OCI-LY3 (cell line): ENCODE data around the gene RBBP4.

Source experiments
- H2AFZ ChIP-seq: fragments of 200-600, 300-600 bp; shearing (Covaris generic); 2 replicates; pipeline ENCODE4 v1.6.0; 2014; ENCODE audit warnings: antibody characterized with exemption, low read depth, low read length
- H3K27ac ChIP-seq: fragments of 200-600, 300-600 bp; sonication (generic); 2 replicates; pipeline ENCODE4 v1.5.1; 2014; ENCODE audit warnings: mild to moderate bottlenecking, low read length, moderate library complexity, mixed read lengths
- H3K27me3 ChIP-seq: fragments of 200-600, 300-600 bp; sonication (generic); 2 replicates; pipeline ENCODE4 v1.6.1; 2014; ENCODE audit warnings: low read depth, low read length, mixed read lengths
- H3K36me3 ChIP-seq: fragments of 200-600, 300-600 bp; sonication (generic); replicated peaks from 2 replicates; pipeline ENCODE3; 2014; ENCODE audit warnings: low read depth, low read length, mixed read lengths
- H3K4me1 ChIP-seq: fragments of 300-600, 200-600 bp; sonication (generic); 2 replicates; pipeline ENCODE4 v1.6.1; 2014; ENCODE audit warnings: low read length, mixed read lengths
- H3K4me2 ChIP-seq: fragments of 200-600, 300-600 bp; sonication (generic); 2 replicates; pipeline ENCODE4 v1.6.1; 2014; ENCODE audit warnings: low read length, mixed read lengths
- H3K4me3 ChIP-seq: fragments of 300-600, 200-600 bp; sonication (generic); 2 replicates; pipeline ENCODE4 v1.5.1; 2014; ENCODE audit warnings: antibody characterized with exemption, mild to moderate bottlenecking, low read length, moderate library complexity
- H3K79me2 ChIP-seq: fragments of 300-600, 200-600 bp; shearing (Covaris generic); 2 replicates; pipeline ENCODE4 v1.6.1; 2014; ENCODE audit warnings: mild to moderate bottlenecking, low read length, mixed read lengths
- H3K9ac ChIP-seq: fragments of 300-600, 200-600 bp; shearing (Covaris generic); 2 replicates; pipeline ENCODE4 v1.6.0; 2014; ENCODE audit warnings: mild to moderate bottlenecking, low read length, moderate library complexity
- H3K9me3 ChIP-seq: fragments of 200-600, 300-600 bp; shearing (Covaris generic); 2 replicates; pipeline ENCODE4 v1.6.1; 2014; ENCODE audit warnings: low read length, mixed read lengths; ENCODE audit not compliant: insufficient read depth
- H4K20me1 ChIP-seq: fragments of 200-600, 300-600 bp; sonication (generic); 2 replicates; pipeline ENCODE4 v1.6.1; 2016; ENCODE audit warnings: low read length, mixed read lengths; ENCODE audit not compliant: insufficient read depth
- EZH2phosphoT487 ChIP-seq: fragments of 200-600 bp; shearing (Covaris generic); IDR thresholded peaks from 2 replicates; pipeline ENCODE4 v1.6.1; 2018; ENCODE audit warnings: antibody characterized with exemption, mixed run types, low read depth
- TF ChIP-seq, protein P1 (sequence below): fragments of 200-600, 300-600 bp; sonication (generic); IDR thresholded peaks from 2 replicates; pipeline ENCODE4 v1.5.1; 2014; ENCODE audit warnings: antibody characterized with exemption, low read length, low read depth

RBBP4 gene

DNA sequence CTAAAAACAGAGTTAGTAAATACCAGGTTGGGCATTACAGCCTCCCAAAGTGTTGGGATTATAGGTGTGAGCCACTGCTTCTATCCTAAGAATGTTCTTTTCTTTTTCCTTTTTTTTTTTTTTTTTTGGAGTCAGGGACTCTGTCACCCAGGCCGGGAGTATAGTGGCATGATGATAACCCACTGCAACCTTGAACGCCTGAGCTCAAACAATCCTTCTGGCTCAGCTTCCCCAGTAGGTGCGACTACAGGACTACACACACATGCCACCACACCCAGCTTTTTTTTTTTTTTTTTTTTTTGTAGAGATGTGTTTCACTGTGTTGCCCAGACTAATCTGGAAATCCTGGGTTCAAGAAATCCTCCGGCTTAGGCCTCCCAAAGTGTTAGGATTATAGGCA is 6.6 kb upstream of the RBBP4 start:
- H3K79me2 ChIP-seq: peaks cover 55% of the 10 kb centered on the region
- no peaks in the 10 kb centered on the region for H3K36me3 ChIP-seq
- no peak overlapping the region for H3K27ac ChIP-seq
- H2AFZ ChIP-seq: no peak overlapping the region
- no peak overlapping the region for H3K9ac ChIP-seq
- no peaks in the 10 kb centered on the region for H3K27me3 ChIP-seq
- no peaks in the 10 kb centered on the region for H3K9me3 ChIP-seq
- TF ChIP-seq EZH2phosphoT487: no peak
- TF ChIP-seq, protein P1, sequence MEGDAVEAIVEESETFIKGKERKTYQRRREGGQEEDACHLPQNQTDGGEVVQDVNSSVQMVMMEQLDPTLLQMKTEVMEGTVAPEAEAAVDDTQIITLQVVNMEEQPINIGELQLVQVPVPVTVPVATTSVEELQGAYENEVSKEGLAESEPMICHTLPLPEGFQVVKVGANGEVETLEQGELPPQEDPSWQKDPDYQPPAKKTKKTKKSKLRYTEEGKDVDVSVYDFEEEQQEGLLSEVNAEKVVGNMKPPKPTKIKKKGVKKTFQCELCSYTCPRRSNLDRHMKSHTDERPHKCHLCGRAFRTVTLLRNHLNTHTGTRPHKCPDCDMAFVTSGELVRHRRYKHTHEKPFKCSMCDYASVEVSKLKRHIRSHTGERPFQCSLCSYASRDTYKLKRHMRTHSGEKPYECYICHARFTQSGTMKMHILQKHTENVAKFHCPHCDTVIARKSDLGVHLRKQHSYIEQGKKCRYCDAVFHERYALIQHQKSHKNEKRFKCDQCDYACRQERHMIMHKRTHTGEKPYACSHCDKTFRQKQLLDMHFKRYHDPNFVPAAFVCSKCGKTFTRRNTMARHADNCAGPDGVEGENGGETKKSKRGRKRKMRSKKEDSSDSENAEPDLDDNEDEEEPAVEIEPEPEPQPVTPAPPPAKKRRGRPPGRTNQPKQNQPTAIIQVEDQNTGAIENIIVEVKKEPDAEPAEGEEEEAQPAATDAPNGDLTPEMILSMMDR: no peak
- H3K4me3 ChIP-seq: no peak overlapping the region
- no peaks in the 10 kb centered on the region for H4K20me1 ChIP-seq
- H3K4me1 ChIP-seq: peaks cover 10% of the 10 kb centered on the region; the same call in 1 of the 2 replicates
- H3K4me2 ChIP-seq: no peak overlapping the region

DNA sequence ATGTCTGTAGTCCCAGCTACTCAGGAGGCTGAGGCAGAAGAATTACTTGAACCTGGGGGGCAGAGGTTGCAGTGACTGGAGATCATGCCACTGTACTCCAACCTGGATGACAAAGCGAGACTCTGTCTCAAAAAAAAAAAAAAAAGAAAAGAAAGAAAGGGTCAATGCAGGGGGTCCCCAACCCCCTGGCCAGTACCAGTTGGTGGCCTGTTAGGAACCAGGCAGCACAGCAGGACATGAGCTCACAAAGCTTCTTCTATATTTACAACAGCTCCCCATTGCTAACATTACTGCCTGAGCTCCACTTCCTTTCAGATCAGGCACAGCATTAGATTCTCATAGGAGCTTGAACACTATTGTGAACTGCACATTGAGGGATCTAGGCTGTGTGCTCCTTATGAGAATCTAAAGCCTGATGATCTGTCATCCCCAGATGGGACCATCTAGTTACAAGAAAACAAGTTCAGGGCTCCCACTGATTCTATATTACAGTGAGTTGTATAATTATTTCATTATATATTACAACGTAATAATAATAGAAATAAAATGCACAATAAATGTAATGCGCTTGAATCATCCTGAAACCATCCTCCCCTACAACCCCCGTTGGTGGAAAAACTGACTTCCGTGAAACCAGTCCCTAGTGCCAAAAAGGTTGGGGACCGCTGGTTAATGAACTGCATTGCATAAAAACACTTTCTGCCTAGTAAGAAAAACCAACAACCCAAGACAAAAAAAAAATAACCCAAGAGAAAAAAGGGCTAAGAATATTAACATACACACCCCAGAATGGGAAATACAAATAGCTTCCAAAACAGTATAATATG is 3.5 kb upstream of the RBBP4 start:
- Histone ChIP-seq H3K4me2 (peak overlapping the region; percentile 3; the same call in 1 of the 2 replicates), H3K36me3 (peaks cover 8% of the 10 kb centered on the region), H3K27ac (no peak overlapping the region), H3K9ac (no peak overlapping the region), H2AFZ (no peak overlapping the region), H3K79me2 (peaks cover 70% of the 10 kb centered on the region), H3K4me3 (no peak overlapping the region), H3K4me1 (peaks cover 16% of the 10 kb centered on the region), H4K20me1 (no peaks in the 10 kb centered on the region), H3K27me3 (no peaks in the 10 kb centered on the region), H3K9me3 (no peaks in the 10 kb centered on the region)
- TF ChIP-seq, protein P1: no peak
- no peak for TF ChIP-seq EZH2phosphoT487

DNA sequence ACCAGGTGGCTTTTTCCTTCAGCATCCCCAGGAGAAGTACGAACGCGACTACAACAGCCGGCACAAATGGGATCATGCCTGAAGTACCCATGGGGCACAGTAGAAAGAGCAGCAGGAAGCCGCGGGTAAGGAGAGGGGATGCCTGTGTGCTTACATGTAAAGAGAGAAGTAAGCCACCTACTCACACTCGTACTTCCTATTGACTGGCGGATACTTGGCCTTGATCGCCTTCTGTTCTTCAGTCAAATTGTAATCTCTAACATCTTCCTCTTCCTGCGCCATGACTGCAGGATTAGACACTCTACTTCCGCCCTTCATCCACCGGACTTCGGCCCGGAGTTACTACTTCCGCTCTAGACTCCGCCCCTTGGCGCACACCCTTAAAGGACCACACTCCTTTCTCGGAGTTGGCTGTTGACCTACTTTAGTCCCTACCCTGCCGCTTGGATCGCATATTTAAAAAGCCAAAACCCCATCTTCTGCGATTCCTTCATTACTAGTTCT is 708 bp upstream of the RBBP4 start, which contains the start of gene ZBTB8OS:
Gene ZBTB8OS, minus strand, starts transcription at position 303 of the 504 bp plus-strand sequence. Its CDS starts 21 bp downstream, at position 282.
- H3K36me3 ChIP-seq: peaks cover 25% of the 10 kb centered on the region
- peak within 1 kb of the TSS; percentile 100 for H3K9ac ChIP-seq
- TF ChIP-seq, protein P1: no peak
- TF ChIP-seq EZH2phosphoT487: no peak

DNA sequence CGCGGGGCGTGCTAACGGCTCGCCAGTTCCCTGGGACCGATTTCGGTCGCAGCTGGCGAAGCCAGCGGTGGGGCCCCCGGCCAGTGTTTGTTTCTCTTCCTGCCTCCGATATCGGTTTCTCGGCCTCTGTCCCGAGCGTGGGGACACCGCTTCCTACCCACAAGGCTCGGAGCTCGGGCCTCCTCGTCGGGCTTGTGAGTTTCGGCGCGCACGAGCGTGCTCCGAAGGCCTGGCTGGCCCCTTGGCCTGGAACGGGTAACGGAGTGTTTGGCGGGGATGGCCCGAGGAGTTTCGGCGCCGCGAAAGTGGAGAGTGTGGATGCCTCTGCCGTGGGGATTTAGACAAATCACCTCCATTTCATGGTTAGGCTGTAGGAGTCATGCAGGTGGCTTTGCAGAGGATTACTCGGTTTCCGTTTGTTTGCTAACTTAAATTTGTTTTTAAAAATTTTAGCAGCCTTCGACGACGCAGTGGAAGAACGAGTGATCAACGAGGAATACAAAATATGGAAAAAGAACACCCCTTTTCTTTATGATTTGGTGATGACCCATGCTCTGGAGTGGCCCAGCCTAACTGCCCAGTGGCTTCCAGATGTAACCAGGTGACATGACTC is 559 bp downstream of the RBBP4 start:
- Histone ChIP-seq H3K9me3 (no peaks in the 10 kb centered on the region), H2AFZ (no peak overlapping the region), H3K4me2 (peak overlapping the region; percentile 73), H3K4me3 (peak overlapping the region; percentile 82), H3K36me3 (peaks cover 31% of the 10 kb centered on the region), H4K20me1 (peaks cover 11% of the 10 kb centered on the region; the same call in 1 of the 2 replicates), H3K9ac (peak overlapping the region; percentile 91), H3K27ac (peak overlapping the region; percentile 74), H3K79me2 (peaks cover 84% of the 10 kb centered on the region), H3K4me1 (peaks cover 23% of the 10 kb centered on the region), H3K27me3 (no peaks in the 10 kb centered on the region)
- TF ChIP-seq EZH2phosphoT487: no peak
- TF ChIP-seq, protein P1: no peak

More for the DNA sequence above, 708 bp upstream of the RBBP4 start, which contains the start of gene ZBTB8OS:
- H2AFZ ChIP-seq: peak within 1 kb of the TSS; percentile 1; the same call in 1 of the 2 replicates
- H3K9me3 ChIP-seq: no peaks in the 10 kb centered on the region
- peaks cover 23% of the 10 kb centered on the region for H3K4me1 ChIP-seq
- peaks cover 5% of the 10 kb centered on the region; the same call in 1 of the 2 replicates for H4K20me1 ChIP-seq
- H3K4me2 ChIP-seq: peak within 1 kb of the TSS; percentile 94
- peak within 1 kb of the TSS; percentile 98 for H3K27ac ChIP-seq
- peaks cover 79% of the 10 kb centered on the region for H3K79me2 ChIP-seq
- H3K27me3 ChIP-seq: no peaks in the 10 kb centered on the region
- H3K4me3 ChIP-seq: peak within 1 kb of the TSS; percentile 94
